Panc1 (cell line): ENCODE data around the gene TENT5C. TPM values are rescaled to one million over a fixed set of nuclear protein-coding genes. Genes with fewer than 3 reads are reported as not detected.

Experiments
- ATAC-seq: fragments of 200-7000 bp; cut with Tn5 transposase; 2 replicates; pipeline ENCODE4 v1.9.1; 2020; ENCODE audit warnings: mild to moderate bottlenecking, moderate library complexity
- Bru-seq: library from RNA; stranded (reverse); fragments of 400-500 nt; gene quantifications from one replicate; lab custom pipeline; 2021; lab: Mats Ljungman, UMichigan
- BruChase-seq, 2 experiments: library from RNA; stranded (reverse); fragments of 400-500 nt; gene quantifications; one replicate each; lab custom pipeline; 2021; lab: Mats Ljungman, UMichigan
- BruUV-seq: library from RNA; stranded (reverse); fragments of 400-500 nt; replicated peaks from 2 replicates; lab custom pipeline; 2021; lab: Mats Ljungman, UMichigan
- CTCF ChIA-PET: fragments of 300-600 bp; sonication (Branson Sonifier 250); formaldehyde crosslinking; loops from one replicate; lab custom pipeline; 2022; ENCODE audit warnings: antibody characterized with exemption; lab: Charles Lee
- POLR2A ChIA-PET: fragments of 300-600 bp; sonication (Branson Sonifier 250); formaldehyde crosslinking; loops from one replicate; lab custom pipeline; 2022; ENCODE audit warnings: antibody characterized with exemption; lab: Charles Lee
- DNase-seq: peaks from one replicate; pipeline ENCODE4 v3.0.0-alpha.2; 2010; ENCODE audit warnings: low read depth, low spot score
- H3K27ac ChIP-seq: 2 replicates; pipeline ENCODE4 v1.5.1; 2011; ENCODE audit warnings: mild to moderate bottlenecking, low read length, inconsistent platforms
- H3K27me3 ChIP-seq: fragments of 200-500 bp; sonication (Bioruptor generic); 2 replicates; pipeline ENCODE4 v1.6.0; 2014; ENCODE audit warnings: low read length, inconsistent platforms; ENCODE audit not compliant: control insufficient read depth, insufficient read depth
- H3K36me3 ChIP-seq: fragments of 200-500 bp; sonication (Bioruptor generic); 2 replicates; pipeline ENCODE4 v1.5.1; 2014; ENCODE audit warnings: inconsistent platforms, mild to moderate bottlenecking, low read length, moderate library complexity; ENCODE audit not compliant: control insufficient read depth, insufficient read depth
- H3K4me1 ChIP-seq: 2 replicates; pipeline ENCODE4 v1.5.1; 2011; ENCODE audit warnings: inconsistent platforms, mild to moderate bottlenecking, low read length, moderate library complexity; ENCODE audit not compliant: control insufficient read depth, insufficient read depth
- H3K4me3 ChIP-seq, 2 experiments: 2 replicates each; pipeline ENCODE4 v1.5.1; 2011 to 2012; ENCODE audit warnings: low read depth in 2 of 2, low read length in 2 of 2, mild to moderate bottlenecking in 2 of 2, inconsistent platforms in 1 of 2, moderate library complexity in 1 of 2
- H3K9me3 ChIP-seq: fragments of 200-500 bp; sonication (Bioruptor generic); 2 replicates; pipeline ENCODE4 v1.5.1; 2014; ENCODE audit warnings: low read depth, mild to moderate bottlenecking, inconsistent platforms, low read length, moderate library complexity; ENCODE audit not compliant: control insufficient read depth, insufficient read depth
- CTCF ChIP-seq: fragments of 450-650 bp; IDR thresholded peaks from 2 replicates; pipeline ENCODE4 v1.5.1; 2017; ENCODE audit warnings: mild to moderate bottlenecking
- POLR2AphosphoS5 ChIP-seq: IDR thresholded peaks from 2 replicates; pipeline ENCODE4 v1.6.1; 2012; ENCODE audit warnings: mild to moderate bottlenecking, low read depth, low read length, moderate library complexity
- REST ChIP-seq, 2 experiments: IDR thresholded peaks; 2 replicates each; pipeline ENCODE4 v1.6.1; 2011 to 2012; ENCODE audit warnings: low read depth in 2 of 2, control low read depth in 1 of 2, low read length in 1 of 2, mild to moderate bottlenecking in 1 of 2, moderate library complexity in 1 of 2; ENCODE audit not compliant: insufficient read depth in 1 of 2
- SIN3A ChIP-seq: IDR thresholded peaks from 2 replicates; pipeline ENCODE4 v1.6.1; 2012; ENCODE audit warnings: low read depth, mild to moderate bottlenecking, low read length, moderate library complexity, borderline replicate concordance; ENCODE audit not compliant: insufficient read depth
- TCF7L2 ChIP-seq: IDR thresholded peaks from 2 replicates; pipeline ENCODE4 v1.6.1; 2011; ENCODE audit warnings: mild to moderate bottlenecking, low read depth, low read length, inconsistent platforms
- in situ Hi-C: cut with HindIII; loops from 2 replicates; pipeline ENCODE4 v1.10.0; 2016; ENCODE audit warnings: low sequenced_read_pairs, low pct_unique_long_range_greater_than_20kb
- intact Hi-C: fragments of 100-400 bp; cut with micrococcal nuclease; formaldehyde crosslinking; loops from one replicate; pipeline ENCODE4 v1.10.0; 2022; ENCODE audit not compliant: unreplicated experiment
- long read RNA-seq: library from polyadenylated mRNA; unstranded; transcript quantifications from one replicate; pipeline ENCODE4 v2.0.0, GENCODE V29; 2021; ENCODE audit not compliant: unreplicated experiment
- polyA plus RNA-seq: library from polyadenylated mRNA; unstranded; fragments of >200 nt; gene quantifications from one replicate; pipeline ENCODE4 v1.2.1, GENCODE V29; 2012; ENCODE audit warnings: missing spikeins; ENCODE audit not compliant: insufficient read length
- total RNA-seq: library from RNA; stranded (reverse); gene quantifications from one replicate; pipeline ENCODE4 v1.2.1, GENCODE V29; 2021; ENCODE audit not compliant: unreplicated experiment

Gene TENT5C
- total RNA-seq (8.9 TPM), Bru-seq, nascent RNA (percentile 64 among the genes with signal in this experiment), BruChase-seq, experiment 1, labeled RNA remaining after a 2-hour chase (percentile 84 among the genes with signal in this experiment), BruChase-seq, experiment 2, labeled RNA remaining after a 6-hour chase (percentile 65 among the genes with signal in this experiment)
- 2.9 TPM for polyA plus RNA-seq
- long read RNA-seq, full-length matches to known transcripts, result 2 of 8 reads
- long read RNA-seq, partial matches to known transcripts, result 0 of 8 reads
- long read RNA-seq, other reads (novel, unspliced or antisense), result 6 of 8 reads

GRCh38 chr1:117605774-117606648, at the start of gene TENT5C:
Gene TENT5C (plus strand): TSS chr1:117606048. CDS start chr1:117622869, 16,821 bp downstream.
- H3K4me3 ChIP-seq, result peak within 1 kb of the TSS; percentile 81 to 95
- no peaks in the 10 kb centered on the region for H3K36me3 ChIP-seq
- H3K4me1 ChIP-seq, result peaks cover 21% of the 10 kb centered on the region
- ChIA-PET POLR2A (interaction anchor here (0.6 to 0.7 kb wide), 2 partner anchors 13 to 79 kb away, joined by 3 read pairs; no protein-coding TSS in a partner anchor), CTCF (no interaction called here)
- H3K27me3 ChIP-seq, result no peaks in the 10 kb centered on the region; the same call in 1 of the 2 replicates
- in situ Hi-C loops, result no loop called here
- DNase-seq (peak; percentile 67), ATAC-seq (peak; percentile 92)
- H3K9me3 ChIP-seq, result no peaks in the 10 kb centered on the region
- peak within 1 kb of the TSS; percentile 69 for H3K27ac ChIP-seq
- TF ChIP-seq SIN3A (peak; percentile 44; the same call in 1 of the 2 replicates), CTCF (peak; percentile 10; the same call in 1 of the 2 replicates), REST (IDR thresholded peaks at IDR 0.05; ENCODE audit: insufficient read depth in 1 of 2, low read depth in 2 of 2, low read length in 1 of 2) (no peak), TCF7L2 (no peak; the same call in 1 of the 2 replicates), POLR2AphosphoS5 (peak; percentile 89)
- intact Hi-C loops, result no loop called here
- BruUV-seq, result no TSS peak

- Histone ChIP-seq H3K36me3 (no peaks in the 10 kb centered on the region), H3K27ac (no peak overlapping the region), H3K4me3 (no peak overlapping the region), H3K4me1 (no peaks in the 10 kb centered on the region), H3K27me3 (no peaks in the 10 kb centered on the region), H3K9me3 (no peaks in the 10 kb centered on the region)
- no peak for ATAC-seq
- in situ Hi-C loops, result no loop called here
- CTCF ChIA-PET, result no interaction called here
- POLR2A ChIA-PET, result no interaction called here
- intact Hi-C loops, result no loop called here
- BruUV-seq, result no TSS peak
- TF ChIP-seq CTCF (no peak), POLR2AphosphoS5 (no peak), SIN3A (no peak), TCF7L2 (no peak), REST (IDR thresholded peaks at IDR 0.05; ENCODE audit: insufficient read depth in 1 of 2, low read depth in 2 of 2, low read length in 1 of 2) (no peak)
- DNase-seq, result no peak
These were observed 49.5 kb upstream of the TENT5C start for GRCh38 chr1:117556341-117556740.
